GM21526 (cell line): ENCODE measurements around the gene TCAP.
"Not testable (repeated sequence)": the region's sequence is repeated elsewhere in the genome, so short reads cannot be mapped to it uniquely, and the experiment has no call there.

Experiments used
- ATAC-seq: cut with Tn5 transposase; IDR thresholded peaks from one replicate; pipeline ENCODE4 v1.9.1; 2021; ENCODE audit warnings: moderate library complexity; ENCODE audit not compliant: unreplicated experiment, low FRiP score

Gene TCAP

DNA sequence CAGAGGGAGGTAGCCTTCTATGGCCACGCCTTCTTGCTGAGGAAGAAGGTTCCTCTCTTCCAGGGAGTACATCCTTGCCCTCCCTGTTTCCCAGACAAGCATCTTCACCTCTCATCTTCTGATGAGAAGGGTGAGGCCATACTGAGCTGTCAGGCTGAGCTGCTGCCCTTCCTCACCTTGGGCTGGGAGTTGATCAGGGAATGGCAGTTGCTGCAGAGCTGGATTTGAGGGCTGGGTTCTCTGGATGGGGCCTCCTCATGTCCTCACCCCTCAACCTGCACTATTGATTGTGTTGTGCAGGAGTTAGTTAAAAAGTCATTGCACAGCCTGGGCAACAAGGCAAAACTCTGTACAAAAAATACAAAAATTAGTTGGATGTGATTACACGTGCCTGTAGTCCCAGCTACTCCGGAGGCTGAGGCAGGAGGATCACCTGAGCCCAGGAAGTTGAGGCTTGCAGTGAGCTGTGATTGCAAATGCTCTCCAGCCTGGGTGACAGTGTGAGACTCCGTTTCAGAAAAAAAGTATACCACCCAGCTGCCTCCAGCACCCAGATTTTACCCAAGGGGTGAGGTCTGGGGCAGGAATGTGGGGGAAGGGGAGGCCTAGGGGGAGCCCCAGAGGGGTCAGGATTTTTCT lies 36.8 kb downstream of the TCAP start:
- ATAC-seq: no peak

DNA sequence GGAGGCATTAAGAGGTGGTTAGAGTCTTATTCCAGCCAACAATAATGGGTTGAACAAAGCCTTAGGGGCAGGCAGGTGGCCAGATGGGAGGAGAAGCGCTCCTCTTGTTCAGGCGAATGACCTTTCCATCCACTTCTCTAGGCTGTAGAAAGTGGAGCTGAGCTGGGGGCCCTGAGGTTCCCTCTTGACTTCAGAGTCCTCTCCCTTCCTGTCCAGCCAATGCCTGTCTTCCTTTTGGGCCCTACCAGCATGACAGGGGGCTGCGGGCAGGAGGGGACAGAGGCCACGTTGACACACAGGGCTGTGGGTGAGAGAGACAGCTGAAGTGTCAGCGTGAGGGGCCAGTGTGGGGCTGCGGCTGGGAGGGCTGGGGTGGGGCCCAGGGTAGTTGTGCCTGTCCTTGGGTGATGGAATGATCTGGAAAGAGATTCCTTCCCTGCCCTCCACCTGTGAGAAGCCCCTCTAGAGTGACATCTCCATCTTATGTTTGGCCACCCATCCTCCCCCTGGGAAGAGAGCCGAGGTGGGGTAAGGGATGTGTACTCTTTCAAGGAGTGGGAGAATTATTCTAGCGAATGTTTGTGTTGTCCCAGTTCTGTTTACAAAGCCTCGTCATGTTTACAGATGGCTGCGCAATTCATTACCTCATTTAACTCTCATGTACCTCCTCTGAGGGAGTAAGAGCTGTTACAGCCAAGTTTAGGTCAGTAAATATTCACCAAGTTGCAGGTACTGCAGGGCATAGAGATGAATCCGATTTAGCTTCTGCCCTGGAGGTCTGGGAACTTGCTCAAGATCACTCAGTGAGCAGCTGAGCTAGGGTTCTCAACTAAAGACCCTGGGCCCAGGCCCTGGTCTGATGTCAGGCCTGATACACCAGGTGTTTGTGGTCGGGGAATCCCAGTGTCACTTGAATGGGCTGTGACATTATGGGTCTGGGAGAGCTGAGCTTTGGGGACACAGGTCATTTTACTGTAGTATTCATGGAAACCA lies 38.0 kb downstream of the TCAP start:
- no peak for ATAC-seq

DNA sequence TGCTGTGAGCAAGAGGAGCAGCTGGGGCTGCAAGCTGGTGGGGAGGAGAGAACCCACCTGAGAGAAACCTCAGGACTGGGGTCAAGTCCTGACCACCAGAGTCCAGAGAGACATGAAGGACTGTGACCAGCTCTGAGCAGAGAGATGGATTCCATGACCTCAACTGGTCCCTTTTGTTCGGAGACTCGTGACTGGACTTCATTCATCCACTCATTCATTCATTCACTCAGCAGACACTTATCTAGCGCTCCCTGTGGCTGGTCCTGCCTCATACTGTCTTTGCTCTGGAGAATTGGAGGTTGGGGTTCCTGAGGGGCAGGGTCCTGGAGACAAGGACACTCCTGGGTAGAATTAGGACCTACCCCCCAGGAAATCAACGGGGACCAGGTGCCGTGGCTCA lies 38.8 kb downstream of the TCAP start:
- ATAC-seq: no peak

DNA sequence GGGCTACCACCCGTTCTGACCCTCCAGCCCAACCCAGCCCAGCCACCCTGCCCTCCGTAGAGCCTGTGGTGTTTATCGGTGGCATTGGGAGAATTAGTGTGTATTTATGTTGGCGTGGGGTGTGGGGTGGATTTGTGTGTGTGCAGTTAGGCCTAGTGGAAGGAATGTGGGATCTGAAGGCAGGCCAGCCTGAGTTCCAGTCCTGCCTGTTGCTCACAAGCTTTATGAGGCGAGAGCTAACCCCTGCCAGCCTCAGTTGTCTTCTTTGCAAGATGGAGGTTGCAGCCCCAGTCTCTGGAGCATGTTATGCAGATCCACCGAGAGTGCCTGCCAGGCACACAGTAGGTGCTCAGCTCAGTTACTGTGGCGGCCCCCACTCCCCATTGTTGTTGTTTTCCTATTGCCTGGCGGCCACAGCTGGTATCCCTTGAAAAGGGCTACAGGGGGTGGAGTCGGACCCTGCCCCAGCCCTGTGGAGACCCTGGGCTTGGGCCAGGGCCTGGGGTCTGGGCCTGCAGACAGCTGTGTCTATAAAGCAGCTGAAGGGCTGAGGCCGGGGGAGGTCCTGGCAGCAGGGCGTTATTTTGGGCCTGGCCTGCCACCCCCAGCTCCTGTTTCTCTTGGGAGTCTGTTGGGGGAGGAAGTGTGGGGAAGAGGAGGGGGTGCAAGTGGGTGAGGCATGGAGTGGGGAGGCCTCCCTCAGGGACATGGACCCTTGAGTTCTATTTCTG lies 39.8 kb downstream of the TCAP start:
- no peak for ATAC-seq

DNA sequence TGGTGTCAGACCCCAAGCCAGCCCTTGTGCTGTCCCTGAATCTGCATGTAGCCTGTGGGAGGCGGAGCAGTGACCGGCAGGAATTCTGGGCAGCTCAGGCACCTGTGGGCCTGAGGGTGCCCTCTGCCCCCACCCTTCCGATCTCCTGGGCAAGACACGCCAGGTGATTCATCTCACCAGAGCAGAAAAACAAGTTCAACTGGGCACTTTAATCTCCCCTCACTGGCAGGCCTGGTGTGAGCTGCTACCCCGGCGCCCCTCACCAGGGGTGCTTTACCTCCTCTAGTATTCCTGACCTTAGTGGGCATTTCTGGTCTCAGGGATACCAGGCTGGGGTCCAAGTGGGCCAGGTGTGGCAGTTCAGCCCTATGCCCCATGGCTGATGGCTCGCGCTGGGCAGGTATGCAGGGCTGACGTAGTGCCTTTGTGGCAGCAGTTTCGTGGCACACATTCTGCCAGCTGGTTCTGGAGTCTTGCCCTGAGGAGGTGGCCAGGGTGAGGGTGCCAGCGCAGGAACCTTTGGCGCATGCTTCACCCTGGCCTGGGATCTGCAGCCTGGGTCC lies 40.7 kb downstream of the TCAP start:
- no peak for ATAC-seq

DNA sequence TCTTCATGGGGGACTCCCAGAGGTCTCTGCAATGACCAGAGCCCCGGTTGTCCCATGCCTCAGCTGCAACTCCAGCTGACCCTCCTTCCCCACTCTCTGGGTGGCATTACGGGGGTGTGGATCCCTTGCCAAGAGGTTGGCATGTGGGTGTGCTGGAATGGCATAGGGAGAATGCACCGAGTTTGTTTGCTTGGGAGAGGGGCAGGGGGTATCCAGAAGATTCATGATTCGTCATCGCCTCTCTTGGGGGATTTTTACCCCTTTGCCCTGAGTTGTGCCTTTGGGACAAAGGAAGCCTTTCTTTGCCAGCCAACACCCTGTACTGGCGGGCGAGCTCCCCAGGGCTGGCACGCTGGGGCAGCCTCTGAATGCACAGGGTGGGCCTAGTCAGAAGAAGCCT lies 41.2 kb downstream of the TCAP start:
- no peak for ATAC-seq

DNA sequence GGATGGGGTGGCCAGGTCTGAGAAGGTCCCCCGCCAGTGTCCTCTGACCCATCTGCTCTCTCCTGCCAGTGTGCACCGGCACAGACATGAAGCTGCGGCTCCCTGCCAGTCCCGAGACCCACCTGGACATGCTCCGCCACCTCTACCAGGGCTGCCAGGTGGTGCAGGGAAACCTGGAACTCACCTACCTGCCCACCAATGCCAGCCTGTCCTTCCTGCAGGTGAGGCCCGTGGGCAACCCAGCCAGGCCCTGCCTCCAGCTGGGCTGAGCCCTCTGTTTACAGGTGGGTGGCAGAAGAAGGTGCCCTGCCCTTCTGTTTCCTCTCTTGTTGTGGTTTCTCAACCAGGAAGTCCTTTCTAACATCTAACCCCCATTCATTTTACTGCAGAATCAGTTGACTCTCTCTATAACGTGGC lies 41.8 kb downstream of the TCAP start:
- no peak for ATAC-seq

DNA sequence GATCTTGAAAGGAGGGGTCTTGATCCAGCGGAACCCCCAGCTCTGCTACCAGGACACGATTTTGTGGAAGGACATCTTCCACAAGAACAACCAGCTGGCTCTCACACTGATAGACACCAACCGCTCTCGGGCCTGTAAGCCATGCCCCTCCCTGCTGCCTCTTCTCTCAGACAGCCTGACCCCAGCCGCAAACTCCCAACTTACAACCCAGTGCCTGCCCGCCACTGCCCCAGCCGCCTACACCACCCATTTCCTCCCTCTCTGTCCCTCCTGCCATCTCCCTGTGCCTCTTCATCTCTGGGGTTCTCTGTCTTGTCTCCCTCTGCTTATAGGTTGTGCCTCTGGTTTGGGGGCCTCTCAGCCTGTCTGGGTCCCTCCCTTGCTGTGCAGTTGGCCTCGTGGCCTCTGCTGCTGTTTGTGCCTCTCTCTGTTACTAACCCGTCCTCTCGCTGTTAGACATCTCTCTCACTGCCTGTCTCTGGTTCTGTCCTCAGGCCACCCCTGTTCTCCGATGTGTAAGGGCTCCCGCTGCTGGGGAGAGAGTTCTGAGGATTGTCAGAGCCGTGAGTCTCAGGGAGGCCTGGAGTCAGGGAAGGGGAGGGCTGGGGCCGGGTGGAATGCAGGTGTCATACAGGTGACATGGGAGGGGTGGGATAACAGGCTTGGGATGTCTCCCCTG lies 44.3 kb downstream of the TCAP start:
- ATAC-seq: no peak

DNA sequence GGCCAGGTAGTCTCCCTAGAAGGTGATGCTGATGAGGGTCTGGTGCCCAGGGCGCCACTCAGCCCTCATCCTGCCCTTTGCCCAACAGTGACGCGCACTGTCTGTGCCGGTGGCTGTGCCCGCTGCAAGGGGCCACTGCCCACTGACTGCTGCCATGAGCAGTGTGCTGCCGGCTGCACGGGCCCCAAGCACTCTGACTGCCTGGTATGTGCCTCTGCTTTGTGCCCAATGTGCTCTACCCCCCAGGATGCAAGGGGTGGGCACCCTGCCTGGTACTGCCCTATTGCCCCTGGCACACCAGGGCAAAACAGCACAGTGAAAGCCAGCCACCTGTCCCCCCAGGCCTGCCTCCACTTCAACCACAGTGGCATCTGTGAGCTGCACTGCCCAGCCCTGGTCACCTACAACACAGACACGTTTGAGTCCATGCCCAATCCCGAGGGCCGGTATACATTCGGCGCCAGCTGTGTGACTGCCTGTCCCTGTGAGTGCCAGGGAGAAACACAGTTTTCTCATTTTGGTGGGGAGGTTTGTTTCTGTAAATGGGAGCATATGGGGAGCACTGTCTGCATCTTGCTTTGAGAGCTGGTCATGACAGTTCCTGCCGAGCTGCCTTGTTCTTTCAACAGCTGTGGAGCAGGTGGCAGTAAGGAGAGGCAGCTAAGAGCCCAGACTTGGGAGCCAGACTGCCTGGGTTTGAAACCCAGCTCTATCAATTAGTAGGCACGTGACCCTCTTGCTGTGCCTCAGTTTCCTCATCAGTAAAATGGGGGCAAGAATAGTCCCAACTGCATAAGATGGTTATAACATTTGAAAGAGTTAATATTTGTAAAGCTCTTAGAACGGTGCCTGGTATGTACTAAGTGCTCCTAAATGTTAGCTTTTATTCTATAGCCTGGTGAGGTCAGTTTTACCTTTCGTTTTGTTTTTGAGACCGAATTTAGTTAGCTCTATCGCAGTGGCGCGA lies 45.1 kb downstream of the TCAP start:
- ATAC-seq: no peak

DNA sequence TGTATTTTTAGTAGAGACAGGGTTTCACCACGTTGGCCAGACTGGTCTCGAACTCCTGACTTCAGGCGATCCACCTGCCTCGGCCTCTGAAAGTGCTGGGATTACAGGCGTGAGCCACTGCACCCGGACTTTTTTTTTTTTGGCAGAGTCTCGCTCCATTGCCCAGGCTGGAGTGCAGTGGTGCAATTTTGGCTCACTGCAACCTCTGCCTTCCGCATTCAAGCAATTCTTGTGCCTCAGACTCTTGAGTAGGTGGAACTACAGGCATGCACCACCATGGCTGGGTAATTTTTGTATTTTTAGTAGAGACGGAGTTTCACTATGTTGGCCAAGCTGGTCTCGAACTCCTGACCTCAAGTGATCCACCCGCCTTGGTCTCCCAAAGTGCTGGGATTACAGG lies 45.9 kb downstream of the TCAP start:
- not testable (repeated sequence) for ATAC-seq

DNA sequence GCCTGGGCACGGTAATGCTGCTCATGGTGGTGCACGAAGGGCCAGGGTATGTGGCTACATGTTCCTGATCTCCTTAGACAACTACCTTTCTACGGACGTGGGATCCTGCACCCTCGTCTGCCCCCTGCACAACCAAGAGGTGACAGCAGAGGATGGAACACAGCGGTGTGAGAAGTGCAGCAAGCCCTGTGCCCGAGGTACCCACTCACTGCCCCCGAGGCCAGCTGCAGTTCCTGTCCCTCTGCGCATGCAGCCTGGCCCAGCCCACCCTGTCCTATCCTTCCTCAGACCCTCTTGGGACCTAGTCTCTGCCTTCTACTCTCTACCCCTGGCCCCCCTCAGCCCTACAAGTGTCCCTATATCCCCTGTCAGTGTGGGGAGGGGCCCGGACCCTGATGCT lies 46.7 kb downstream of the TCAP start:
- no peak for ATAC-seq

DNA sequence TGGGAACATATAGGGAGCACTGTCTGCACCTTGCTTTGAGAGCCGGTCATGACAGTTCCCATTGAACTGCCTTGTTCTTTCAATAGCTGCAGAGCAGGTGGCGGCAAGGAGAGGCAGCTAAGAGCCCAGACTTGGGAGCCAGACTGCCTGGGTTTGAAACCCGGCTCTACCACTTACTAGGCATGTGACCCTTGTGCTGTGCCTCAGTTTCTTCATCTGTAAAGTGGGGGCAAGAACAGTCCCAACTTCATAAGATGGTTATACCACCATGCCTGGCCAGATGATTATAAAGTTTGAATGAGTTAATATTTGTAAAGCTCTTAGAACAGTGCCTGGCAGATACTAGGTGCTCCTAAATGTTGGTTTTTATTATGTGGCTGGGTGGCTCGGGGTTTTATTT lies 49.1 kb downstream of the TCAP start:
- ATAC-seq: no peak

DNA sequence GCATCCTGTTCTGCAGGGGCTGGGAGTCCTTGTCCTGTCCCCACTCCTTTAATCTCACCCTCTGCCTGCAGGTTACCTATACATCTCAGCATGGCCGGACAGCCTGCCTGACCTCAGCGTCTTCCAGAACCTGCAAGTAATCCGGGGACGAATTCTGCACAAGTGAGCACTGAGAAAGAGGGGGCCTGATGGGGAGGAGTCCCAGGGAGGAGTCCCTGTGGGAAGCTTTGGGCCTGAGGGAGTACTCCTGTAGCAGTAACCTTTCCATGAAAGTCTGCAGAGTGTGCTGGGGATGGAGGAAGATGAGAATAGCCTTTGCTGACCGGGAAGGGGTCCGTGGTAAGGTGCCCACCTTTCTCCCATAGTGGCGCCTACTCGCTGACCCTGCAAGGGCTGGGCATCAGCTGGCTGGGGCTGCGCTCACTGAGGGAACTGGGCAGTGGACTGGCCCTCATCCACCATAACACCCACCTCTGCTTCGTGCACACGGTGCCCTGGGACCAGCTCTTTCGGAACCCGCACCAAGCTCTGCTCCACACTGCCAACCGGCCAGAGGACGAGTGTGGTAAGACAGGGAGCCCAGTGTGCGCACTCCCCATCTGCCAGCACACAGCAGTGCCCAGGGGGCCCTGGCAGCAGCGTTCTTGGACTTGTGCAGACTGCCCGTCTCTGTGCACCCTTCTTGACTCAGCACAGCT lies 50.4 kb downstream of the TCAP start:
- ATAC-seq: no peak
